ENCODE measurements around the gene UNC93B1. TPM values are rescaled to one million over a fixed set of nuclear protein-coding genes. Genes with fewer than 3 reads are reported as not detected.
A peak's percentile ranks its signal among the peaks of the same experiment; 100 is the strongest.

The UNC93B1 gene
- total RNA-seq, 1 donor from 2014 or later: 59.3 TPM

DNA sequence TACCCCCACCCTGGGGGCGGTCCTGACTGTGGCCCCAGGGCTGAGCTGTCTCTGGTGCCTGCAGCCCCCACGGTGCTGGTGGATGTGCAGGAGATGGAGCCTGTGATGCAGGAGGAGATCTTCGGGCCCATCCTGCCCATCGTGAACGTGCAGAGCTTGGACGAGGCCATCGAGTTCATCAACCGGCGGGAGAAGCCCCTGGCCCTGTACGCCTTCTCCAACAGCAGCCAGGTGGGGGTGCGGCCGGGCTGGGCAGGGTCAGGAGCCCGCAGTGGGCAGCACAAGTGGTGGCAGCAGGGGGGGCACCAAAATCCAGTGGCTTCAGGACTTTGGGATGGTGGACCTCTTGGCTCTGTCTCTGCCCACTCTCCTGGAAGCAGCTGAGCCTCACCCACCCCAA is 18.6 kb upstream of the UNC93B1 start:
- no peak for DNase-seq (ENCODE audit: low read depth)

GRCh38 chr11:68021167-68021787 is 17.4 kb upstream of the UNC93B1 start:
- DNase-seq (ENCODE audit: low read depth): peak; percentile 42

DNA sequence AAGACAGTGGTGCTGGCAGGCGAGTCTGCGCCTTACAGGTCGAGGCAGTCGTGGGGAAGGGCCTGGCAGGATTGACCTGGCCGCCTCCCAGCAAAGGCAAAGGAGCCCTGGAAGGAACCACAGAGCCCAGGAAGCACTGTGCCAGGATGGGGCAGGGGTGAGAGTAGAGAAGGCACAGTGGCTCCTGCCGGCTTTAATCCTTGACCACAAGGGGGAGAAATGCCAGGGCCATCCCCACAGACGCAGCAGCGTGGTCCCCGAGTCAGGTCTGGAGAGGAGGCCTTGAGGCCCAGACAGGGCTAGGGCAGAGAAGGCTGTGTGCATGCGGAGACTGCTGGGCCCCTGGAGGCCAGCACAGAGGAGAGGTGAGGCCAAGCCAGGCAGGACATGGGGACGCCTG is 16.7 kb upstream of the UNC93B1 start:
- DNase-seq (ENCODE audit: low read depth): no peak

DNA sequence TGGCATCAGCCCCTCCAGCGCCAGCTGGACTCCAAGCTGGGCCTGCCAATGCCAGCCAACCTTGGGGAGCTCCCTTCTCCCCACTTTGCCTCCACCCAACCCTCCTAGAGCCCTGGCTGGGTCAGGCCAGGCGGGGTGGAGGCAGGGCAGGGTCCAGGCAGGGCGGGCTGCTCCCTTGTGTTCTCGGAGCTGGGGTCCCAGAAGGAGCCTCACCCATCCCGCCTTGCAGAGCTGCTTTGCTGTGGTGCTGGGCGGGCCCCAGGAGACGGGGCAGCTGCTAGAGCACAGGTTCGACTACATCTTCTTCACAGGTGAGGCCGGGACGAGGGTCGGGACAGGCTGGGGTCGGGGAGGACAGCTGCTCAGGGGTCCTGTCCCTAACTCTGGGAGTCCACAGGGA is 15.6 kb upstream of the UNC93B1 start:
- DNase-seq (ENCODE audit: low read depth): no peak

DNA sequence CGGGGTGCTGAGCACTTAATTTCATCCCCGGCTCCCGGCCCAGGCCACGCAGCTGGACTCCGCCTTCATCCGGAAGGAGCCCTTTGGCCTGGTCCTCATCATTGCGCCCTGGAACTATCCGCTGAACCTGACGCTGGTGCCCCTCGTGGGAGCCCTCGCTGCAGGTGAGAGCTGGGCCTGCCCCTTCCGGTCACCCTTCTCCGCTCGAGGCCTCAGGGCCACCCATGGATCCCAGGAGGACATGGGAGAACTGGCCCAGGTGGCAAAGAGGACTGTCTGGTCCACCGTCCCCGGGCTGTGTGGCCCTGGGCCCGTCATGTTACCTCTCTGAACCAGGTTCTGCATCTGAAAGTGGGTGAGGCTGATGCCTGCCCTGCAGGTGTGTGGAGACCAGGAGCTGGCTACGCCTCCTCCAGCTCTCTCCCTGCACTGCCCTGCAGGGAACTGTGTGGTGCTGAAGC is 14.9 kb upstream of the UNC93B1 start:
- DNase-seq (ENCODE audit: low read depth): no peak

- no peak for DNase-seq (ENCODE audit: low read depth)
Measured at GRCh38 chr11:68017980-68018729, 14.3 kb upstream of the UNC93B1 start.

DNA sequence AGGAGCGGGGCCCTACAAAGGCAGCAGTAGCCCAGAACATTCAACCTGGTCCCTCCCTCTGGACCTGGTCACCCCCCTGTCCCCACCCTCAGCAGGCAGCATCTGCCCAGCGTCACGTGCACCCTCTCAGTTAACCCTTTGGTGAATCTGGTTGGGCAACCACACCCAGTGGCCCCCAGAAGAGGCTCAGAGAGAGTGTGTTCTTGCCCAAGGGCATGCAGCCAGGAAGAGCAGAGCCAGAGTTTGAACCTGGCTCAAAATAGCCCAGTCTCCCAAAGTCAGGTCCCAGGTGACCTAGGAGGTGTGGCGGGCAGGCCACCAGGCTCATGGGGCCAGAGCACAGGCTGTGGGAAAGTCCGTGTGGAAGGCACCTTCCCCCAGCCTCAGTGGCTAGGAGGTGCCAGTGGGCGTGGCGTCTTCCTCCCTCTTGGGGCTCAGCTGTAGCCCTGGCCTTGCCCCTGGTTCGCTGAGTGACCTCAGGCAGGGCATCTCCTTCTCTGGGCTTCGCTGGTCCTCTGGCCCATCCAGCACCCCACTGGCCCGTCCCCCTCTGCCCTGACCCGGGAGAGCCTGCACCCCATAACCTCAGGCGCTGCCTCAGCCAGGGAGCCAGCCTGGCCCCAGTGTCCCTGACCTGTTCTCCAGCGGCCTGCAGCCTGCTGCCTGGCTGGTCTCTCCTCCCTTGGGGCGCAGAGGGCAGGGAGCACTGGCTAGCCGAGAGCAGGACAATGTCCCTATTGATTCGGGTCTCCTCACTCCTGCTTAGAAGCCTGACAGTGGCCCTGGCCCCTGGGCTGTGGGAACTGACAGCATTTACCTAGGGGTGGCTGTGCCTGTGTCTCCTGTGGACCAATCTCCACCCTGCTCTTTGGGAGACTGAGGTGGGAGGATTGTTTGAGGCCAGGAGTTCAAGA is 13.3 kb upstream of the UNC93B1 start:
- no peak for DNase-seq (ENCODE audit: low read depth)

- DNase-seq (ENCODE audit: low read depth): no peak
Measured at GRCh38 chr11:68016161-68016903, 12.4 kb upstream of the UNC93B1 start.

- no peak for DNase-seq (ENCODE audit: low read depth)
Measured at GRCh38 chr11:68015467-68015866, 11.6 kb upstream of the UNC93B1 start.

- DNase-seq (ENCODE audit: low read depth): no peak
Measured at GRCh38 chr11:68014947-68015447, 11.1 kb upstream of the UNC93B1 start.

DNA sequence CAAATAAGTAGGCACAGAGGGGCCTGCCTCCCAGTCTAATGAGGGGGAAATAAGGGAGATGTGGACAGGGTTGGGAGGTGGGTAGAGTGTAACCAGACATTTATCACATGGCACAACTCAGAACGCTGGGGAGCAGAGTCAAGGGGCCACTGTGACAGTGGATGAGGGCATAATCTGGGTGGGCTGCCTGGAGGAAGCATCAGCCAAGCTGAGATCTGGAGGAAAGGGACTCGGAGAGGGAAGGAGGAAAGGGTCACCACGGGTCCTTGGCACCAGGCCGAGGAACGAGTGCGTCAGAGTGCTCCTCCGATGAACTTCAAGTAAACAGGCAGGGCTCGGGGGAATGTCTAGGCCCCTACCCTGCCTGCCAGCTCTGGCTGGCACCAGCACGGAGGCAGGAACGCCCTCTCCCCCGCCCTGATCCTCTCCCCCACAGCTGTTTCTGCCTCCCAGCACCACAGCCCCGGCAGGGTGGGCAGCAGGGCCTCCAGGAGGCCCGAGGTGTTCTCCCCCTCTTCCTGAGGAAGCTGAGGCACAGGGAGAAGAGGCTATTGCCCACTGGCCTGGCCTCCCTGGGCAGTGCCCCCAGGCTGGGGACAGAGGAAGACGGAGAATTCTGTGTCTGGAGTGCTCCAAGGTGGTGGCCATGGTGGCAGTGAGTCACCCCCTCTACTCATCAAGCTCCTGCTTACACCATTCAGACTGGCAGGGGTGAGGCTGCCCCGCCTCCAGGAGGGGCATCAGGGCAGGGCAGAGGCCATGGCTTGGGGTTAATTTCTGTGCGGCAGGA is 10.5 kb upstream of the UNC93B1 start:
- DNase-seq (ENCODE audit: low read depth): peak; percentile 96

DNA sequence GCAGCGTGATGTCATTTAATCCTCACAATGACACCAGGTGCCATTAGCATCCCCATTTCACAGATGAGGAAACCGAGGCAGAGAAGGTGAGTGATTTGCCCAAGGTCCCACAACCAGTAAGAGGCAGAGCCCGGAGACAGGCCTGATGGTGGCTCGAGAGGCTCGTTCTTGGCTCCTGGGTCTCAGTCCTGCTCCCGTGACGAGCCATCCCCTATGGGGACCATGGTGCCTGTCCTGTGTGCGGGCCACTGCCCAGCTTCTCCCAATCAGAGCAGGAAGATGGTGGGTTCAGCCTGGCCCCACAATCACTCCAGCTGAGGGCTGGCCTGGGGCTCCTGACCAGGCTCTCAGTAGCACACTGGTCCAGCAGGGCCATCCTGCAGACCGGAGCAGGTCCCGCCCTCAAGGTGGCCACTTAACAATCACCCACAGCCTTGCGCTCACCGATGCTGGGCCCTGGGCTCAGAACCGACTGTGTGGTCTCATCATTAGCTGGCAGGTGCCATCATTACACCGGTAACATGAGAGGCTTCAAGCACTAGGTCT is 9.8 kb upstream of the UNC93B1 start:
- no peak for DNase-seq (ENCODE audit: low read depth)

GRCh38 chr11:68012843-68013610 is 9.1 kb upstream of the UNC93B1 start:
- DNase-seq (ENCODE audit: low read depth): peak; percentile 99

DNA sequence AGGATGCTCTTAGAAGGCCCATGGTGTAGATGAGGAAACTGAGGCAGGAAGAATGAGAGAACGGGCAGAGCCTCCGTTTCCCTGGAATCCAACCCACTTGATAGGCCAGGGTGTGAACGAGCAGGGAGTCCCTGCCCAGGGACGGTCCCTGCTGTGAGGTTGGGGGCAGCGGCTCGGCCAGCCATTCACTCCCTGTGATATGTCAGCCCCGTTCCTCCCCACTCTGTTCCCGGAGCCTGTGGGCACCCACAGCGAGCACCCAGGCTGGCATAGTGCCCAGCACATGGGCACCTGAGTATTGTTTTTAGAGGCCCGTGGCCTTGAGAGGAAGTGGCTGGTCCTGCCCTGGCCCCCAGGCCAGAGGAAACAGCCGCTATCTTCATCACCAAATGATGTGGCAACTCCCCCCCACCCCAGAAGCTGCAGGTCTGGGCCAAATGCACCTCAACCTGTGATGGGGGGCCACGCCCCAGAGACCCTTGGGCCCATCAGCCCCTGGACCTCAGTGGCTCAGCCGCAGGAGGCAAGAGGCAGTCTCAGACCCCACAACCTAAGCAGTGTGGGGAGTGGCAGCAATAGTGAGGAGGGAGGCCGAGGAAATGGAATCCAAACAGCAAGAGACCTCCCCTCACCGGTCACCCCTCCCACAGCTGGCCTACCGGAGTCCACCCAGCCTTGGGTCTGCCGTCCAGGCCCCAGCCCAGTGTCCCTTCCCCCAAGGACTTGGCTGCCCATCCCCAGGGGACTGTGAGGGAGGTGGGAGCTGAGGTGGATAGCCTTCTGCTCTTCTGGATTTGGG is 8.3 kb upstream of the UNC93B1 start:
- peak; percentile 29 for DNase-seq (ENCODE audit: low read depth)

DNA sequence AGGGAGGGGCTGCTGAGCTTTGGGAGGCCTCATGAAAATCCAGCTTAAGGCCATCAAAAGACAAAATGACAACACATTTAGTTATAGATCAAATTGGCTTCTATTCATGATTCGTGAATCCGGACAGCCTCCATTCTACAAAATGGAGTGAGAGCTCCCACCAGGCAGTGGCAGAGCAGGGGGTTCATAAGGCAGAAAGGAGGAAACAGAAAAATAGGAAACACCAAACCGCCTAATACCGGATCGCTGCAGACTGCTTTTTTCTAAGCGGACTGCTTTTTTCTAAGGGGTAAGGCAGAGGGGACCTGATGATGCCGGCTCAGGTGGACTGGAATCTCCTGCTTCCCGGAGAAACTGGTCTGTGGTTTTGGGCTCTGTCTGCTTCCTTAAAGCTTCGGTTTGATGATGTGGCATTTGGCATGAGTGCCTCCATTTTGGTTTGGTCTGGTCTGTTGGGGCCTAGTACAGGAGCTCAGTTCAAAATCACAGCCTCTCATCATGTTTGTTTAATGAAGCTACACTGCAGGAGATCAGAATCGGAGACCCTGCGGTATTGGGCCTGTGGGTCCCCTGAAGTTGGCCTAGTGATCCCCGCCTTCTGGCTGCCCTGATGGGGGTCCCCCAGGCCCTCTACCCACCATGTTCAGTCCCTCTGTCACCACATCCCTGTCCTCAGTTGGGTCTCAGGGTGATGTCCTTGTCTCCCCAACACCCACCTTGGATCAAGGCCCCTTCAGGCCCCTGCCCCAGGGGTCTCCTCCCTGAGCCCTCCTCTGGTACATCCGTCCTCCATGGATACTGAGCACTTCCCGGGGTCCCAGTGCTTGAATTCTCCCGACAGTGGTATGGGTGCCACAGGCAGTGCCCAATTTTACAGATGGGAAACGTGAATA is 7.4 kb upstream of the UNC93B1 start:
- DNase-seq (ENCODE audit: low read depth): no peak

DNA sequence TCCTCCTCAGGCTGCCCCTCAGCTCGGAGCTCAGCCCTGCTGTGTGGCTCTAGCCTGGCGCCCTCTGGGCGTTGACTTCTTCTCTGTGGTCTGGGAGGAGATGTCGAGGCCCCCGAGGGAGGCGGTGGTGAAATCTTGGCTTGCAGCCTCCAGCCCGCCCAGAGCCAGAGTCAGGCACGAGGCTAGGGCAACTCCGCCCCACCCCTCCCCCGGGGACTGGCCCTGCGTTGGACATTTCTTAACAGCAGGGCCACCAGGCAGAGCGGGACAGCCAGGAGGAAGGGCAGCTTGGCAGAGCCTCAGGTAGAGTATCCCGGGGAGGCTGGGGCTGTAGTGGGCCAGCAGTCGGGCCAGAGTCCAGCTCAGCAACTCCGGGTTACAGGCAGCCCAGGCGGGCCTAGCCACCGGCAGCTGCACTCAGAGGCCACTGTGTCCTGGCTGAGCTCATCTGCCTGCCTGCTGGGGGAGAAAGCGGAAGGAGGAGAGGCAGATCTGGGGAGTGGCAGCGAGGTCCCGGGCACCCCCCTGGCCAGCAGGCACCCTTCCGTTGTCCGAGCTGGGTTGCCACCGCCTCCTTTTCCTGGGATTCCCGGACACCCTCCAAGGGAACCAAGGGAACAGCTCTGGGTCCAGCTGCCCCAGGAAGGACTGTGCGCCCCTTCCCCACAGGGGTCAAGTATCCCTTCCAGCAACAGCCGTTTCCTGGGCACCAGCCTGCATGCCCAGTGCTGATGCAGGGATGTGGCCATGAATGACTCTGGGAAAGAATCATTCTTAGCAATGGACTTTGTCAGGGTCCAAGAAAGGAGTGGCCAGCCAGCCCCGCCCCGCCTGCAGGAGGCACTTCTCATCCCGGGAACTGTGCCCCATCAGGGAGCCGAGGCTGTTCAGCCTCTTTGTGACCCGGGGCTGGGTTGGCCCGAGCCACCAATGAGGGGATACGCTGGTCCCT is 6.5 kb upstream of the UNC93B1 start, which contains the start of gene ALDH3B1:
Gene ALDH3B1 (plus strand): TSS at position 238 of the 952 bp plus-strand sequence. CDS start 4,971 bp downstream, outside the sequence.
- peak; percentile 82 for DNase-seq (ENCODE audit: low read depth)

All from renal cortical epithelial cell (primary cell).